GM12873 (cell line): ENCODE results near the gene DUS2.

ENCODE experiments used
- TF ChIP-seq, protein P1 (sequence below): IDR thresholded peaks from 2 replicates; pipeline ENCODE4 v1.5.1; 2012; ENCODE audit warnings: low read depth, mild to moderate bottlenecking, moderate library complexity, low read length, control low read depth; ENCODE audit not compliant: insufficient read depth; ENCODE audit errors: missing control alignments

DUS2 gene

DNA sequence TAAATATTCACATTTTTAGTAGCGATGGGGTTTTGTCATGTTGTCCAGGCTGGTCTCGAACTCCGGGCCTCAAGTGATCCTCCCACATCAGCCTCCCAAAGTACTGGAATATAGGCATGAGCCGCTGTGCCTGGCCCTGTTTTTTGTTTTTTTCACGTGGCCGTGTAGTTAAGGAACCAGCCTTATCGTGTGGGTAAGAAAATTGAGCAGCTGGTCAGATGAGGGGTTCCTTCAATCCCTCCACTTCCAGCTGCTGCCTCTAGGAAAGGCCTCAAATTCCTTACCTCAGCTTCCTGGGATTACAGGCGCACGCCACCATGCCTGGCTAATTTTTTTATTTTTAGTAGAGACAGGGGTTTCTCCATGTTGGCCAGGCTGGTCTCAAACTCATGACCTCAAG lies 17.9 kb upstream of the DUS2 start:
- TF ChIP-seq, protein P1, sequence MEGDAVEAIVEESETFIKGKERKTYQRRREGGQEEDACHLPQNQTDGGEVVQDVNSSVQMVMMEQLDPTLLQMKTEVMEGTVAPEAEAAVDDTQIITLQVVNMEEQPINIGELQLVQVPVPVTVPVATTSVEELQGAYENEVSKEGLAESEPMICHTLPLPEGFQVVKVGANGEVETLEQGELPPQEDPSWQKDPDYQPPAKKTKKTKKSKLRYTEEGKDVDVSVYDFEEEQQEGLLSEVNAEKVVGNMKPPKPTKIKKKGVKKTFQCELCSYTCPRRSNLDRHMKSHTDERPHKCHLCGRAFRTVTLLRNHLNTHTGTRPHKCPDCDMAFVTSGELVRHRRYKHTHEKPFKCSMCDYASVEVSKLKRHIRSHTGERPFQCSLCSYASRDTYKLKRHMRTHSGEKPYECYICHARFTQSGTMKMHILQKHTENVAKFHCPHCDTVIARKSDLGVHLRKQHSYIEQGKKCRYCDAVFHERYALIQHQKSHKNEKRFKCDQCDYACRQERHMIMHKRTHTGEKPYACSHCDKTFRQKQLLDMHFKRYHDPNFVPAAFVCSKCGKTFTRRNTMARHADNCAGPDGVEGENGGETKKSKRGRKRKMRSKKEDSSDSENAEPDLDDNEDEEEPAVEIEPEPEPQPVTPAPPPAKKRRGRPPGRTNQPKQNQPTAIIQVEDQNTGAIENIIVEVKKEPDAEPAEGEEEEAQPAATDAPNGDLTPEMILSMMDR = no peak

DNA sequence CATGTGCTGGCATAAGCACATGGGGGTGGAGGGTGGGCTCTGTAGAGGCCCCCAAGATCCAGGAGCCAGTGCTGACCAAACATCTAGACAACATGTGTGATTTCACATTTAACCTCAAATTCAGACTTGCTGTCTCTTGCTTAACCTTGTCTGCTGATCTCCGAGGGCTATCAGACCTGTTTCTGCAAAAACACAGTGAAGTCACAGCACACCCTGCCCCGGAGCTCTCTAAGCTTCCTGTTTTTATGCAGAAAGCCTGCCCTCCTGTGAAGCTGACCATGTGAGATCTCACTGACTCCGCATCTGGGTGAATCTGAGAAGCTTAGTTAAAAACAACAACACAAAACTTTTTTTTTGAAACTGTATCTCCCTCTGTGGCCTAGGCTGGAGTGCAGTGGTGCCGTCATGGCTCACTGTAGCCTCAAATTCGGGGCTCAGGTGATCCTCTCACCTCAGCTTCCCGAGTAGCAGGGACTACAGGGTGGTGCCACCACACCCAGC lies 17.2 kb upstream of the DUS2 start:
- TF ChIP-seq, protein P1 = no peak

DNA sequence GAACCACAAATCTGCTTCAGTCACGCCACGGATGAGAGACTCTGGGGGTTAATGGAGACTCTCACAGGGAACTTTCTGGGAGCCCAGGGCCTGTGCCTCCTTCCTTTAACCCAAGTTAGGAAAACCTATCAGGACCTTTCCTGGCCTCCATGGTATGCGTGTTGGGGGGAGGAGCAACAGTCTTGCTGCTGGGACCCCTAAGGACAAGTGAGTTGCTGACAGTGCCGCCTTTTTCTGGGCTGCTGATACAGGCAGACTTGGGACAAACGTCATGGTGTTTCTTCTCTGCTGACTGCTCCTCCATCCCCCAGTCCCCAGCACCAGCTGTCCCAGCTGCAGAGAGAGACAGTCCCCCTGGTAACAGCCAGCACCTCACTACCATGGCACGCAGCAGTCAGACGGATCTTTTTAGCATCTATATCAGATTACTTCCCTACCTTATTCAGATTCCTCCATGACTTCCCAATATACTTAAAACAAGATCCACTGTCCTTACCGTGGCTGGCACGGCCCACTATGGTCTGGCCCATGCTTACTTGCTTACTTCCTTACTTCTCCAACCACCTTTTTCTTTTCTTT lies 13.8 kb upstream of the DUS2 start:
- TF ChIP-seq, protein P1 = no peak

DNA sequence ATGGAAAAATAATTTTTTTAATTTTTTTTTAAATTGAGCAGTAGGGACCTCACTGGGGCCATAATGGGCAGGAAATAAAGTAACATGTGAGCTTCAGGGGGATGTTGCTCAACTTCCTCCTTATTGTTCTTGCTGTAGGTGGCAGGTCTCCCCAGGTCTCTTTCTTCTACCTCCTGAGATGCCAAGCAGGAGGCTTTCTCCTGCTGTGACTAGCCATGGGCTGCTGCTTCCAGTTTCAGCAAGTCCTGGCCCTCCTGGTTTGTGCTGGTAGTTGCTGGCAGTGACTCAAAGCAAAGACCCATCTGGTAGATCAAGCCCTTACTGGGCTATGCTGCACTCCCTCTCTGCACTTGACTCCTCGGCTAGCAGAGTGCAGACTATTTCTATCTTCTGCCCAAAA lies 9.6 kb upstream of the DUS2 start:
- TF ChIP-seq, protein P1 = no peak

DNA sequence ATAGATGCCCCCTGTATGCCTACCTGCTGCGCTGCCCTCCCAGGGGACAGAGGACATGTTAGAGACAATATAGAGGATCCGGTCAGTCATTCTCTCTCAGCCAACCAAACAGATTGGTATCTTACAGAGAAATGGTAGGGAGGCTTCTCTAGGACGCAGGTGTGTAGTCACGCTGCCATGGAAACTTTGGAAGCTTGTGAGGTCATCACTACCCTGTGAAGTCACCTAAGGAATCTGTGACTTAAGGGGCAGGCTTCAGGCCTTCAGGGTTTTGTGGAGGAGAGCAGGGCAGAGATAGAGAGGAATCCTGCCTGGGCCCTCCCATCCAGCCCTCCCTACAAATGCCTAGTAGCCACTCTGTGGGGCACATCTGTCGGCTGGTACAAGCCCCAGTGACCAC lies 7.4 kb upstream of the DUS2 start, which contains the start of gene DPEP2NB:
Gene DPEP2NB (minus strand): TSS at position 231 of the 400 bp plus-strand sequence. CDS start 141 bp downstream, at position 90.
- TF ChIP-seq, protein P1 = no peak

DNA sequence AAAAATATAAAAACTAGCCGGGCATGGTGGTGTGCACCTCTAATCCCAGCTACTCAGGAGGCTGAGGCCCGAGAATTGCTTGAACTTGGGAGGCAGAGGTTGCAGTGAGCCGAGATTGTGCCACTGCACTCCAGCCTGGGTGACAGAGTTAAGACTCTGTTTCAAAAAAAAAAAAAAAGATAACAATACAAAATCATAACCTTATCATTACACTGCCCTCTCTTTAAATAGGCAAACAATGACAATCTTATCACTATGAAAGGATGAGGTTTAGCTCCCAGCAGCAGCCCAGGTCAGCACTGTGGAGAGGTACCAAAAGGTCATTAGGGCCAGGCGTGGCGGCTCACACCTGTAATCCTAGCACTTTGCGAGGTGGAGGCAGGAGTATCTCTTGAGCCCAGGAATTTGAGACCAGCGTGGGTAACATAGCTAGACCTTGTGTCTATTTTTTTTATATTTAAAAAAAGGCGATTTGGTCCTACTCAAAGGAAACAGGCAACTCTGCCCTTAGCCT lies 3.9 kb upstream of the DUS2 start:
- TF ChIP-seq, protein P1 = no peak

DNA sequence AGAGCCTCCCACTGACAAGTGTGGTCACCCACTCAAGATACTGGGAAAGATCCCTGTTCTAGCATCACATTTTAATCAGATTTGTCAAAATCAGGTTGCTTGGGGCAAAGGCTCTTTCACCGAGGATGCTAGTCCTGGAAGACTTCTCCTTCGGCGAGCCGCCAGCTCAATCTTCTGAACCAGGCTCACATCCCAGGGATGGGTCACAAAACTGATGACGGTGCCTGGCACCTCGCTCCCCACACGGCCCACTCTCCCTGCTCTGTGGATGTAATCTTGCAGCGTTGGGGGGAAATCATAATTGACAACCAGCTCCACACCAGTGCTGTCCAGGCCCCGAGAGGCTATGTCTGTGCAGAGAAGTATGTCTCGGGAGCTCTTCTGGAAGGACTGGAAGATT lies 1.6 kb upstream of the DUS2 start:
- TF ChIP-seq, protein P1 = no peak
